IMR-90 (cell line): ENCODE measurements around the gene PPP1R14D. TPM values are rescaled to one million over a fixed set of nuclear protein-coding genes. Genes with fewer than 3 reads are reported as not detected.

ENCODE experiments used
- ATAC-seq: fragments of 200-7000 bp; cut with Tn5 transposase; 2 replicates; pipeline ENCODE4 v1.9.1; 2020; ENCODE audit warnings: low read depth, mild to moderate bottlenecking, moderate library complexity
- BruUV-seq: library from RNA; stranded (reverse); fragments of 400-500 nt; replicated peaks from 2 replicates; lab custom pipeline; 2021; lab: Mats Ljungman, UMichigan
- CTCF ChIA-PET: fragments of 300-600 bp; formaldehyde crosslinking; extraction: SDS; loops from one replicate; lab custom pipeline; 2021; ENCODE audit warnings: antibody characterized with exemption; lab: Yijun Ruan, JAX
- POLR2A ChIA-PET: fragments of 300-600 bp; sonication (Branson Sonifier 250); formaldehyde crosslinking; loops from one replicate; lab custom pipeline; 2022; ENCODE audit warnings: antibody characterized with exemption; ENCODE audit not compliant: unreplicated experiment; lab: Charles Lee
- DNase-seq: peaks from one replicate; pipeline ENCODE4 v3.0.0; 2013
- H2AFZ ChIP-seq: replicated peaks from 2 replicates; pipeline ENCODE3; 2013; ENCODE audit warnings: low read length, mild to moderate bottlenecking; ENCODE audit not compliant: poor library complexity
- H2AK5ac ChIP-seq: 2 replicates; pipeline ENCODE4 v1.6.1; 2013; ENCODE audit warnings: low read depth, low read length, inconsistent platforms
- H2AK9ac ChIP-seq: replicated peaks from 2 replicates; pipeline ENCODE3; 2013; ENCODE audit warnings: mild to moderate bottlenecking, low read depth, low read length, moderate library complexity; ENCODE audit not compliant: poor library complexity
- H2BK120ac ChIP-seq: 2 replicates; pipeline ENCODE4 v1.6.1; 2013; ENCODE audit warnings: low read depth, low read length, inconsistent platforms
- H2BK15ac ChIP-seq: 3 replicates; pipeline ENCODE4 v1.6.1; 2013; ENCODE audit warnings: low read depth, low read length, inconsistent platforms
- H2BK20ac ChIP-seq: 2 replicates; pipeline ENCODE4 v1.6.1; 2013; ENCODE audit warnings: low read depth, mild to moderate bottlenecking, inconsistent platforms, low read length, moderate library complexity
- H2BK5ac ChIP-seq: 2 replicates; pipeline ENCODE4 v1.6.1; 2013; ENCODE audit warnings: mild to moderate bottlenecking, low read depth, low read length, inconsistent platforms; ENCODE audit not compliant: poor library complexity, severe bottlenecking
- H3K14ac ChIP-seq: replicated peaks from 2 replicates; pipeline ENCODE4 v1.6.1; 2013; ENCODE audit warnings: low read depth, low read length, inconsistent platforms
- H3K18ac ChIP-seq: 2 replicates; pipeline ENCODE4 v1.6.1; 2013; ENCODE audit warnings: low read depth, low read length, control low read depth
- H3K23ac ChIP-seq: 2 replicates; pipeline ENCODE4 v1.6.1; 2013; ENCODE audit warnings: low read depth, low read length, inconsistent platforms
- H3K27ac ChIP-seq: 2 replicates; pipeline ENCODE4 v1.5.1; 2013; ENCODE audit warnings: mild to moderate bottlenecking, control low read depth, low read length; ENCODE audit not compliant: insufficient read depth
- H3K27me3 ChIP-seq: 2 replicates; pipeline ENCODE4 v1.6.1; 2013; ENCODE audit warnings: low read length; ENCODE audit not compliant: control insufficient read depth, insufficient read depth
- H3K36me3 ChIP-seq: 2 replicates; pipeline ENCODE4 v1.6.1; 2013; ENCODE audit warnings: low read length, mixed read lengths; ENCODE audit not compliant: control insufficient read depth, insufficient read depth
- H3K4ac ChIP-seq: 2 replicates; pipeline ENCODE4 v1.6.1; 2013; ENCODE audit warnings: low read depth, low read length, inconsistent platforms
- H3K4me1 ChIP-seq: 2 replicates; pipeline ENCODE4 v1.6.1; 2013; ENCODE audit warnings: low read length, mixed read lengths; ENCODE audit not compliant: control insufficient read depth, insufficient read depth
- H3K4me2 ChIP-seq: 2 replicates; pipeline ENCODE4 v1.6.1; 2013; ENCODE audit warnings: low read depth, mild to moderate bottlenecking, control low read depth, low read length, moderate library complexity
- H3K4me3 ChIP-seq: 2 replicates; pipeline ENCODE4 v1.5.1; 2013; ENCODE audit warnings: low read depth, mild to moderate bottlenecking, control low read depth, low read length, moderate library complexity; ENCODE audit not compliant: insufficient read depth
- H3K56ac ChIP-seq: 2 replicates; pipeline ENCODE4 v1.6.1; 2013; ENCODE audit warnings: low read length, inconsistent platforms; ENCODE audit not compliant: insufficient read depth; ENCODE audit errors: extremely low read depth
- H3K79me1 ChIP-seq, 2 experiments: 2 replicates each; pipeline ENCODE4 v1.6.1; 2013; ENCODE audit warnings: low read length in 2 of 2, inconsistent platforms in 1 of 2, low read depth in 1 of 2
- H3K9ac ChIP-seq: 2 replicates; pipeline ENCODE4 v1.6.1; 2013; ENCODE audit warnings: low read depth, low read length, control low read depth
- H3K9me1 ChIP-seq: 2 replicates; pipeline ENCODE4 v1.6.1; 2013; ENCODE audit warnings: low read length, inconsistent platforms; ENCODE audit not compliant: insufficient read depth
- H3K9me3 ChIP-seq: 2 replicates; pipeline ENCODE4 v1.6.1; 2013; ENCODE audit warnings: low read length; ENCODE audit not compliant: control insufficient read depth, insufficient read depth
- H4K20me1 ChIP-seq: 2 replicates; pipeline ENCODE4 v1.6.1; 2013; ENCODE audit warnings: low read length, inconsistent platforms; ENCODE audit not compliant: insufficient read depth
- H4K5ac ChIP-seq: 2 replicates; pipeline ENCODE4 v1.6.1; 2013; ENCODE audit warnings: mild to moderate bottlenecking, low read depth, low read length, control low read depth
- H4K8ac ChIP-seq, 2 experiments: 2 replicates each; pipeline ENCODE4 v1.6.1; 2013; ENCODE audit warnings: low read depth in 2 of 2, low read length in 2 of 2, control low read depth in 1 of 2, inconsistent platforms in 1 of 2
- H4K91ac ChIP-seq: 2 replicates; pipeline ENCODE4 v1.6.1; 2013; ENCODE audit warnings: low read depth, low read length, inconsistent platforms; ENCODE audit not compliant: insufficient read depth
- FOS ChIP-seq: fragments of 150-350 bp; IDR thresholded peaks from 2 replicates; pipeline ENCODE4 v1.6.1; 2016; ENCODE audit warnings: low read depth, low read length
- NFE2L2 ChIP-seq: fragments of 150-350 bp; IDR thresholded peaks from 2 replicates; pipeline ENCODE4 v1.6.1; 2016; ENCODE audit warnings: low read depth, mild to moderate bottlenecking, low read length
- RCOR1 ChIP-seq: IDR thresholded peaks from 2 replicates; pipeline ENCODE4 v1.6.1; 2012; ENCODE audit warnings: mild to moderate bottlenecking, low read length, improper control_type of control experiment; ENCODE audit not compliant: insufficient replicate concordance
- WGBS, 2 experiments: methylation state at CpG; one replicate each; pipeline versions ENCODE4 v1.1.5 to v1.1.7; 2013; ENCODE audit warnings: missing lambda C conversion rate in 2 of 2; ENCODE audit not compliant: insufficient read length in 1 of 2; ENCODE audit errors: extremely low coverage in 2 of 2; 5-methylcytosine and 5-hydroxymethylcytosine counted together
- dilution Hi-C: fragments of 300-500 bp; cut with HindIII; formaldehyde crosslinking; loops from one replicate; pipeline ENCODE4 v1.14.3; 2018; ENCODE audit warnings: low sequenced_read_pairs; ENCODE audit not compliant: unreplicated experiment
- in situ Hi-C: fragments of 300-500 bp; cut with MboI; formaldehyde crosslinking; loops from 3 replicates; pipeline ENCODE4 v1.14.3; 2019; ENCODE audit warnings: low sequenced_read_pairs, inconsistent platforms, mixed read lengths
- intact Hi-C: fragments of 100-400 bp; cut with micrococcal nuclease; formaldehyde crosslinking; loops from 2 replicates; pipeline ENCODE4 v1.10.0; 2022
- polyA plus RNA-seq, 3 experiments: library from polyadenylated mRNA; depleted of rRNA; stranded (reverse); fragments of >200 nt; gene quantifications; 2 replicates each; pipeline ENCODE4 v1.2.3, GENCODE V29; 2012; ENCODE audit warnings: low replicate concordance in 1 of 3
- total RNA-seq: library from RNA; depleted of rRNA; stranded (reverse); fragments of >200 nt; gene quantifications from 2 replicates; pipeline ENCODE4 v1.2.3, GENCODE V29; 2012

Gene PPP1R14D
- total and polyA plus RNA-seq, 2 of the 4 experiments (the other 2 are of a cell fraction) = not detected

DNA sequence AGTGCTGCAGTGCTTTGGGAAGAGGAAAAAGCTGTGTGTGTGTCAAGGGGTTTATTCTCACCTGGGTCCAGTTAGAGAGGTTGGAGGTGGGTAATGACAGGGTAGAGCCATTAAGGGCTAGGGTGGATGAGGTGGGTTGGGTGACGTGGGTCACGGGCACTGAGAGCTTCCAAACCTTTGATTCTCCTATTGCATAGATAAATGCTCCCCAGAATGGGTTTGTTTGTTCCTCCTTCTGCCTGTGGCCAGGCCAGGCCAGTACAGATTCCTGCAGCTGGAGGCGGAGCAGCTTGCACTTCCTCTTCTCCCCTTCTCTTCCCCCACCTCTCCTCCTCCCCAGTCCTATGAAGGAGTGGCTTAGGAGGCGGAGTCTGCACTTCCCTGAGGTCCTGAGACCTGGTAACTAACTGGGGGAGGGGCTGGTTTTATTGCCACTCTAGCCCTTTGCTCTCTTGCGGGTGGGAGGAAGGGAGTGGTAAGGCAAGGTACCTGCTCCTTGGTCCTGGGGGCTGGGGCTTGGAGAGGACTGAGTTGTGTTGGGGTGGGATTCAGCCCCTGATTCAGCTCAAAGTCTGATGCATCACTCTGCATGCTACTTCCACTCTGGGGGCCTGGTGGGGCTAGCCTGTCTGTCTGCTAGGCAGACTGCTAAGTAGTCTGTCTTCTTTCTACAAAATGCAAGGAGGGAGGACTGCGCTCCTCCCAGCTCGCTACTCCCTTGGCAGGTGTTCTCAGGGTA is 18.9 kb upstream of the PPP1R14D start:
- Histone ChIP-seq H3K9me3 (no peaks in the 10 kb centered on the region), H2AK9ac (no peak overlapping the region), H3K56ac (no peak overlapping the region), H3K9ac (no peak overlapping the region), H2AFZ (no peak overlapping the region), H4K20me1 (peaks cover 5% of the 10 kb centered on the region; the same call in 1 of the 2 replicates), H2BK15ac (no peak overlapping the region), H3K18ac (no peak overlapping the region), H3K14ac (no peak overlapping the region), H3K36me3 (no peaks in the 10 kb centered on the region), H4K5ac (no peak overlapping the region), H2BK120ac (no peak overlapping the region), H4K91ac (no peak overlapping the region), H3K4ac (no peak overlapping the region), H3K79me1 (no peaks in the 10 kb centered on the region), H2BK5ac (no peak overlapping the region), H3K27ac (no peak overlapping the region), H3K4me1 (0 out of 2 replicates have a peak, but pooled peaks cover 3% of the 10 kb centered on the region), H3K23ac (no peak overlapping the region), H3K27me3 (peaks cover 43% of the 10 kb centered on the region), H3K4me2 (no peak overlapping the region), H2AK5ac (no peak overlapping the region), H2BK20ac (no peak overlapping the region), H3K9me1 (no peaks in the 10 kb centered on the region), H3K4me3 (no peak overlapping the region), H4K8ac (no peak overlapping the region)
- DNase-seq (peak; percentile 28), ATAC-seq (peak; percentile 49; the same call in 1 of the 2 replicates)
- WGBS, 2 experiments = no CpG with 5 or more reads among the region's 7 CpGs
- ChIA-PET POLR2A (no interaction called here), CTCF (interaction anchor here (0.6 kb wide), 1 partner anchor 133 kb away, joined by 5 read pairs; no protein-coding TSS in a partner anchor)
- intact Hi-C loops (no loop called here), in situ Hi-C loops (no loop called here), dilution Hi-C loops (no loop called here)
- TF ChIP-seq FOS (no peak), NFE2L2 (no peak), RCOR1 (no peak)
- no TSS peak for BruUV-seq
